HCT116 (cell line): ENCODE results near the gene ANTXR2. TPM values are rescaled to one million over a fixed set of nuclear protein-coding genes. Genes with fewer than 3 reads are reported as not detected.

Experiments
- ATAC-seq: fragments of 200-7000 bp; cut with Tn5 transposase; 2 replicates; pipeline ENCODE4 v1.9.1; 2020; ENCODE audit warnings: mild to moderate bottlenecking, moderate library complexity
- BruUV-seq: library from RNA; stranded (reverse); fragments of 400-500 nt; replicated peaks from 2 replicates; lab custom pipeline; 2021; lab: Mats Ljungman, UMichigan
- CTCF ChIA-PET: fragments of 300-600 bp; sonication (Branson Sonifier 250); formaldehyde crosslinking; loops from one replicate; lab custom pipeline; 2021; ENCODE audit warnings: antibody characterized with exemption; lab: Charles Lee
- POLR2A ChIA-PET: fragments of 300-600, 350-600 bp; sonication (Branson Sonifier 250); formaldehyde crosslinking; loops from one replicate; lab custom pipeline; 2021; ENCODE audit warnings: antibody characterized with exemption; lab: Charles Lee
- RAD21 ChIA-PET, 2 experiments: fragments of 300-600 bp; sonication (Branson Sonifier 250); formaldehyde crosslinking; loops; one replicate each; lab custom pipeline; 2023; ENCODE audit warnings: low total read pairs in 2 of 2; ENCODE audit not compliant: uncharacterized antibody in 2 of 2, unreplicated experiment in 2 of 2, low non-redundant PET in 1 of 2; lab: Charles Lee
- DNase-seq: peaks from one replicate; pipeline ENCODE4 v3.0.0-alpha.2; 2010; ENCODE audit warnings: low read depth, low spot score
- H2AFZ ChIP-seq: fragments of 200-600 bp; shearing (Covaris generic), sonication (generic); 2 replicates; pipeline ENCODE4 v1.6.1; 2017; ENCODE audit warnings: low read depth, mixed run types, mixed read lengths, antibody characterized with exemption, low read length; ENCODE audit not compliant: poor library complexity, severe bottlenecking
- H3K27ac ChIP-seq: 2 replicates; pipeline ENCODE4 v1.5.1; 2012; ENCODE audit warnings: low read depth, low read length
- H3K27me3 ChIP-seq: fragments of 200-600 bp; sonication (generic); 2 replicates; pipeline ENCODE4 v1.6.1; 2016; ENCODE audit warnings: mixed run types, low read length, mixed read lengths; ENCODE audit not compliant: insufficient read depth
- H3K36me3 ChIP-seq, 2 experiments: fragments of 200-500 bp in 1 of 2; fragments of 200-600 bp in 1 of 2; sonication (Bioruptor generic) in 1 of 2; sonication (generic) in 1 of 2; 2 replicates each; pipeline versions ENCODE4 v1.5.1 to v1.6.1; 2014 to 2016; ENCODE audit warnings: low read length in 2 of 2, inconsistent platforms in 1 of 2, mixed read lengths in 1 of 2, mixed run types in 1 of 2; ENCODE audit not compliant: insufficient read depth in 2 of 2, control insufficient read depth in 1 of 2
- H3K4me1 ChIP-seq, 2 experiments: fragments of 200-600 bp in 1 of 2; sonication (generic) in 1 of 2; 2 replicates each; pipeline versions ENCODE4 v1.5.1 to v1.6.1; 2012 to 2017; ENCODE audit warnings: low read length in 2 of 2, inconsistent platforms in 1 of 2, mild to moderate bottlenecking in 1 of 2, mixed read lengths in 1 of 2, mixed run types in 1 of 2, moderate library complexity in 1 of 2; ENCODE audit not compliant: insufficient read depth in 2 of 2, control insufficient read depth in 1 of 2
- H3K4me2 ChIP-seq: fragments of 200-600 bp; sonication (generic); 2 replicates; pipeline ENCODE4 v1.6.1; 2017; ENCODE audit warnings: mixed run types, low read length, mixed read lengths
- H3K4me3 ChIP-seq, 2 experiments: fragments of 200-600 bp in 1 of 2; sonication (generic) in 1 of 2; replicated peaks in 1 of 2; 2 replicates each; pipeline ENCODE4 v1.5.1; 2011 to 2016; ENCODE audit warnings: low read length in 2 of 2, control low read depth in 1 of 2, low read depth in 1 of 2, mild to moderate bottlenecking in 1 of 2, mixed read lengths in 1 of 2, mixed run types in 1 of 2
- H3K79me2 ChIP-seq: fragments of 200-600 bp; sonication (generic); 2 replicates; pipeline ENCODE4 v1.6.1; 2017; ENCODE audit warnings: mild to moderate bottlenecking, mixed run types, low read length, moderate library complexity, mixed read lengths; ENCODE audit not compliant: insufficient read depth
- H3K9ac ChIP-seq: fragments of 200-600 bp; sonication (generic); 2 replicates; pipeline ENCODE4 v1.6.1; 2016; ENCODE audit warnings: low read length, mixed read lengths
- H3K9me2 ChIP-seq: fragments of 200-600 bp; sonication (generic), shearing (Covaris generic); 2 replicates; pipeline ENCODE4 v1.6.1; 2017; ENCODE audit warnings: mixed run types, mild to moderate bottlenecking, moderate library complexity; ENCODE audit not compliant: insufficient read depth
- H3K9me3 ChIP-seq, 2 experiments: fragments of 200-500 bp in 1 of 2; fragments of 200-600 bp in 1 of 2; sonication (Bioruptor generic) in 1 of 2; sonication (generic) in 1 of 2; 2 replicates each; pipeline ENCODE4 v1.6.1; 2014 to 2017; ENCODE audit warnings: low read length in 2 of 2, mixed read lengths in 2 of 2, inconsistent platforms in 1 of 2, low read depth in 1 of 2, mild to moderate bottlenecking in 1 of 2, mixed run types in 1 of 2, moderate library complexity in 1 of 2; ENCODE audit not compliant: control insufficient read depth in 1 of 2, insufficient read depth in 1 of 2
- H4K20me1 ChIP-seq: fragments of 200-600 bp; sonication (generic), shearing (Covaris generic); 2 replicates; pipeline ENCODE4 v1.6.1; 2017; ENCODE audit warnings: mixed run types, mild to moderate bottlenecking, moderate library complexity; ENCODE audit not compliant: insufficient read depth
- ATF3 ChIP-seq: IDR thresholded peaks from 2 replicates; pipeline ENCODE4 v1.6.1; 2012
- CTCF ChIP-seq, 3 experiments: fragments of 200-600 bp in 1 of 3; sonication (generic) in 1 of 3; IDR thresholded peaks in 2 of 3; conservative IDR thresholded peaks in 1 of 3; 2 replicates each; pipeline ENCODE4 v1.5.1; 2012 to 2017; ENCODE audit warnings: low read depth in 2 of 3, low read length in 2 of 3, antibody characterized with exemption in 1 of 3, borderline replicate concordance in 1 of 3, control low read depth in 1 of 3, mild to moderate bottlenecking in 1 of 3, mixed read lengths in 1 of 3, mixed run types in 1 of 3, moderate library complexity in 1 of 3; ENCODE audit not compliant: insufficient read depth in 1 of 3
- JUND ChIP-seq: IDR thresholded peaks from 2 replicates; pipeline ENCODE4 v1.6.1; 2012
- MAX ChIP-seq: IDR thresholded peaks from 2 replicates; pipeline ENCODE4 v1.6.1; 2012
- POLR2AphosphoS5 ChIP-seq: IDR thresholded peaks from 2 replicates; pipeline ENCODE4 v1.6.1; 2011; ENCODE audit warnings: mild to moderate bottlenecking, low read depth, low read length, moderate library complexity
- RAD21 ChIP-seq: IDR thresholded peaks from 2 replicates; pipeline ENCODE4 v1.6.1; 2012; ENCODE audit warnings: low read depth, mild to moderate bottlenecking
- SP1 ChIP-seq: IDR thresholded peaks from 2 replicates; pipeline ENCODE4 v1.6.1; 2012; ENCODE audit warnings: low read depth
- YY1 ChIP-seq: IDR thresholded peaks from 2 replicates; pipeline ENCODE4 v1.6.1; 2011; ENCODE audit warnings: low read length, low read depth, moderate library complexity, mild to moderate bottlenecking; ENCODE audit not compliant: insufficient replicate concordance; ENCODE audit errors: extremely low read depth
- ZNF274 ChIP-seq: fragments of 200-500 bp; sonication (Bioruptor generic); IDR thresholded peaks from 2 replicates; pipeline ENCODE4 v1.6.1; 2014; ENCODE audit warnings: mild to moderate bottlenecking, low read depth, low read length, inconsistent platforms
- intact Hi-C: fragments of 100-400 bp; cut with micrococcal nuclease; formaldehyde crosslinking; loops from 2 replicates; pipeline ENCODE4 v1.10.0; 2022
- total RNA-seq: library from RNA; stranded (reverse); gene quantifications from one replicate; pipeline ENCODE4 v1.2.1, GENCODE V29; 2021; ENCODE audit not compliant: unreplicated experiment

The ANTXR2 gene
- total RNA-seq, 1 experiment from 2014 or later, result 6.3 TPM

GRCh38 chr4:80026100-80026499 lies 46.9 kb downstream of the ANTXR2 start:
- 0 out of 2 replicates have a peak, but pooled peaks have one; percentile 47 for ATAC-seq
- POLR2A ChIA-PET, result no interaction called here

GRCh38 chr4:80024335-80024734 lies 48.7 kb downstream of the ANTXR2 start:
- Histone ChIP-seq H2AFZ (no peak overlapping the region), H3K27ac (no peak overlapping the region), H3K27me3 (no peaks in the 10 kb centered on the region), H3K4me3 (no peak overlapping the region), H3K79me2 (no peaks in the 10 kb centered on the region), H3K4me2 (no peak overlapping the region), H3K9me2 (no peaks in the 10 kb centered on the region), H3K9ac (no peak overlapping the region), H4K20me1 (no peaks in the 10 kb centered on the region), H3K4me1 (no peaks in the 10 kb centered on the region), H3K36me3 (no peaks in the 10 kb centered on the region), H3K9me3 (no peaks in the 10 kb centered on the region)
- ChIA-PET RAD21 (no interaction called here), POLR2A (no interaction called here), CTCF (no interaction called here)
- intact Hi-C loops, result no loop called here
- no TSS peak for BruUV-seq
- ATAC-seq (no peak), DNase-seq (no peak)
- no peak for TF ChIP-seq MAX
- no peak for TF ChIP-seq CTCF (IDR thresholded peaks at IDR 0.05 in 2 of 3, conservative IDR thresholded peaks at IDR 0.05 in 1 of 3; ENCODE audit: borderline replicate concordance in 1 of 3, insufficient read depth in 1 of 3, low read depth in 2 of 3, low read length in 2 of 3)
- no peak for TF ChIP-seq POLR2AphosphoS5
- no peak for TF ChIP-seq SP1
- no peak for TF ChIP-seq ZNF274

More at GRCh38 chr4:80026100-80026499, 46.9 kb downstream of the ANTXR2 start:
- no TSS peak for BruUV-seq
- Histone ChIP-seq H4K20me1 (no peaks in the 10 kb centered on the region), H3K36me3 (no peaks in the 10 kb centered on the region), H3K4me1 (no peaks in the 10 kb centered on the region), H3K27me3 (no peaks in the 10 kb centered on the region), H3K27ac (no peak overlapping the region), H3K9ac (no peak overlapping the region), H3K9me2 (no peaks in the 10 kb centered on the region), H3K9me3 (no peaks in the 10 kb centered on the region), H3K4me3 (no peak overlapping the region), H3K79me2 (no peaks in the 10 kb centered on the region), H3K4me2 (no peak overlapping the region), H2AFZ (no peak overlapping the region)
- CTCF ChIA-PET, result no interaction called here
- intact Hi-C loops, result no loop called here
- TF ChIP-seq SP1, result no peak
- TF ChIP-seq YY1, result no peak
- no peak for TF ChIP-seq JUND
- TF ChIP-seq ATF3, result no peak
- TF ChIP-seq RAD21, result no peak
- RAD21 ChIA-PET, result no interaction called here
- no peak for DNase-seq
